Measurements from ENCODE around the gene KDM4C.
A peak's percentile ranks its signal among the peaks of the same experiment; 100 is the strongest.

The KDM4C gene

DNA sequence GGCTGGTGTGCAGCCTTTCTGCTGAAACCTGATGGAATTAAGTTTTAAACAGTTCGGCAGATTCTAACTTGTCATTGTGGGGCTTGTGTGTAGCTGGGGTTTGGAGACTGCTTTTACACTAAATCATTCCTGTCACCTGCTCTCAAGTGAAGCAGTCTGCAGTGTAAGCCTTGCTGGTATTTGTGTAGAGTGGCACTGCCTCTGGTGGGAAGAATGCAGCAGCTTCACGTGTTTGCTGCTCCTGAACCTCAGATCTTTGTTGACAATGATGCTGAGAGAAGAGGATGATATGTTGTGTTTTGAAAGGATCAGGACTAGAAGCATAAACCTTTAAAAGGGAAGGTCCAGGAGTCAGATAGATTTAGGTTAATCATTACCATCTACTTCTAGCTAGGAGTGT is 88.1 kb downstream of the KDM4C start:
- DNase-seq (ENCODE audit: low read depth, low spot score): no peak
- TF ChIP-seq, protein P1, sequence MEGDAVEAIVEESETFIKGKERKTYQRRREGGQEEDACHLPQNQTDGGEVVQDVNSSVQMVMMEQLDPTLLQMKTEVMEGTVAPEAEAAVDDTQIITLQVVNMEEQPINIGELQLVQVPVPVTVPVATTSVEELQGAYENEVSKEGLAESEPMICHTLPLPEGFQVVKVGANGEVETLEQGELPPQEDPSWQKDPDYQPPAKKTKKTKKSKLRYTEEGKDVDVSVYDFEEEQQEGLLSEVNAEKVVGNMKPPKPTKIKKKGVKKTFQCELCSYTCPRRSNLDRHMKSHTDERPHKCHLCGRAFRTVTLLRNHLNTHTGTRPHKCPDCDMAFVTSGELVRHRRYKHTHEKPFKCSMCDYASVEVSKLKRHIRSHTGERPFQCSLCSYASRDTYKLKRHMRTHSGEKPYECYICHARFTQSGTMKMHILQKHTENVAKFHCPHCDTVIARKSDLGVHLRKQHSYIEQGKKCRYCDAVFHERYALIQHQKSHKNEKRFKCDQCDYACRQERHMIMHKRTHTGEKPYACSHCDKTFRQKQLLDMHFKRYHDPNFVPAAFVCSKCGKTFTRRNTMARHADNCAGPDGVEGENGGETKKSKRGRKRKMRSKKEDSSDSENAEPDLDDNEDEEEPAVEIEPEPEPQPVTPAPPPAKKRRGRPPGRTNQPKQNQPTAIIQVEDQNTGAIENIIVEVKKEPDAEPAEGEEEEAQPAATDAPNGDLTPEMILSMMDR (IDR thresholded peaks at IDR 0.05; ENCODE audit: insufficient read depth, low read length, missing control alignments): peak; percentile 31
- CTCF ChIA-PET: interaction anchor here (1.0 to 3.1 kb wide), 2 partner anchors 15 to 19 kb away, joined by 3 to 13 read pairs; no protein-coding TSS in a partner anchor
- H3K4me3 ChIP-seq (ENCODE audit: low read depth, low read length): no peak overlapping the region
- POLR2A ChIA-PET: no interaction called here

DNA sequence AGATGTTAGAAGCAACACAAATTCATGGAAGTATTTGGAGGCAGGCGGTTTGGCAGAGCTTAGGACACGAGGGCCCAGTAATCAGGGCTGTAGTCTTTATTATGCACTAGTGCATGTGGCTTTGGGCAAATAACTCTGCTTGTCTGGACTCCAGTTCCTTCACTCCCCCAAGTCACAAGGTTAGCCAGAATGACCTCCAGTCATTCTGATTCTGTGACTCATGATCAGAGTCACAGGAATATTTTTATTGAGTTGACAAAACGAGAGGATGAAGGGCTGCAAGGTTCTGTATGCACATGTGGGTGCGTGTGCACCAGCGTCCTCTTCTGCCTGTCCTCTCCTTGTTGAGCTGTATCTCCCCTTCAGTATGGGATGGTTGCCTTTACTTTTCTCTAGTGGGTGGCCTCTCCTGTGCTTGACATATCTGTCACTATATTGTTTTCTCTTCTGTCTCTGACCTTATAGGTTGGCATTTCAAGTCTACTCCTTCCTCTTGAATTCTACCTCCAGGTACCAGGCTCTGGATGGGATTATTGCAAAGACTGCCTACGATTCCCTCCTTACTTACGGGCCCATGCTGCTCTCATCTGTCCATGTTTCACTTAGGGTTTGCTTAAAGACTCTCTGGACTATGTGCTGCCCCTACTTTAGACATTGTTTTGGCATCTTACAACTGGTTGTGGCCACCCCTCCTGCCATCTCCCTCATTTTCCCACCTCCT is 94.6 kb downstream of the KDM4C start:
- DNase-seq (ENCODE audit: low read depth, low spot score): no peak
- no peak overlapping the region for H3K4me3 ChIP-seq (ENCODE audit: low read depth, low read length)
- TF ChIP-seq, protein P1 (IDR thresholded peaks at IDR 0.05; ENCODE audit: insufficient read depth, low read length, missing control alignments): no peak
- ChIA-PET POLR2A (no interaction called here), CTCF (no interaction called here)

DNA sequence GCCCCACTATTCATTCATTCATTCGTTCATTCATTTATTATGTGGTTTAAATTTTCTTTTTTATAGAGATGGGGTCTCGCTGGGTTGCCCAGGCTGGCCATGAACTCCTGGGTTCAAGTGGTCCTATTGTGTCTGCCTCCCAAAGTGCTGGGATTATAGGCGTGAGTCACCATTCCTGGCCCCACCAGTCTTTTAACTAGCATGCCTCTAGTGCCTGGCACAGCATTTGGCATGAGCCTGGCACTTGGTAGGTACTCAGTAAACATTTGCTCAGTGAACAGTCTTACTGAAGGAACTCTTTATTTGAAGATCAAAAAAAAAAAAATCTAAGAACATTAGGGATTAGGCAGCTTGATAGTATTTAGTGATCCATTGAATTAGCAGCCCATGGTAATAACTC is 98.1 kb downstream of the KDM4C start:
- TF ChIP-seq, protein P1 (IDR thresholded peaks at IDR 0.05; ENCODE audit: insufficient read depth, low read length, missing control alignments): no peak
- ChIA-PET CTCF (no interaction called here), POLR2A (no interaction called here)
- no peak overlapping the region for H3K4me3 ChIP-seq (ENCODE audit: low read depth, low read length)
- DNase-seq (ENCODE audit: low read depth, low spot score): no peak

DNA sequence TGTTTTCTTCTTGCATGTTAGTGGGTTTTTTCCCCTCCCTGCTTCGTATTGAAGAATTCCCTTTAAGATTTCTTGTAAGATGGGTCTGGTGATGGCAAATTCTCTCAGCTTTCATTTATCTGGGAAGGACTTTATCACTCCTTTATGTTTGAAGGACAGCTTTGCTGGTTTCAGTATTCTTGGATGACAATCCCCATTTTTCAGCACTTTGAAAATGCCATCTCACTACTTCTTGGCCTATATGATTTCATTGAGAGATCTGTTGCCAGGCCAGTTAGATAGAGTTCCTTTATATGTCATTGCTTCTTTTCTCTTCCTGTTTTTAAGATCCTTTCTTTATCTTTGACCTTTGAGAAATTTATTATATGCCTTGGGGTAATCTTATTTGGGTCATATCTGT is 106.3 kb downstream of the KDM4C start:
- POLR2A ChIA-PET: no interaction called here
- DNase-seq (ENCODE audit: low read depth, low spot score): no peak
- CTCF ChIA-PET: interaction anchor here (1.6 to 1.9 kb wide), 2 partner anchors 9 to 17 kb away, joined by 4 read pairs; no protein-coding TSS in a partner anchor
- no peak overlapping the region for H3K4me3 ChIP-seq (ENCODE audit: low read depth, low read length)
- TF ChIP-seq, protein P1 (IDR thresholded peaks at IDR 0.05; ENCODE audit: insufficient read depth, low read length, missing control alignments): no peak

DNA sequence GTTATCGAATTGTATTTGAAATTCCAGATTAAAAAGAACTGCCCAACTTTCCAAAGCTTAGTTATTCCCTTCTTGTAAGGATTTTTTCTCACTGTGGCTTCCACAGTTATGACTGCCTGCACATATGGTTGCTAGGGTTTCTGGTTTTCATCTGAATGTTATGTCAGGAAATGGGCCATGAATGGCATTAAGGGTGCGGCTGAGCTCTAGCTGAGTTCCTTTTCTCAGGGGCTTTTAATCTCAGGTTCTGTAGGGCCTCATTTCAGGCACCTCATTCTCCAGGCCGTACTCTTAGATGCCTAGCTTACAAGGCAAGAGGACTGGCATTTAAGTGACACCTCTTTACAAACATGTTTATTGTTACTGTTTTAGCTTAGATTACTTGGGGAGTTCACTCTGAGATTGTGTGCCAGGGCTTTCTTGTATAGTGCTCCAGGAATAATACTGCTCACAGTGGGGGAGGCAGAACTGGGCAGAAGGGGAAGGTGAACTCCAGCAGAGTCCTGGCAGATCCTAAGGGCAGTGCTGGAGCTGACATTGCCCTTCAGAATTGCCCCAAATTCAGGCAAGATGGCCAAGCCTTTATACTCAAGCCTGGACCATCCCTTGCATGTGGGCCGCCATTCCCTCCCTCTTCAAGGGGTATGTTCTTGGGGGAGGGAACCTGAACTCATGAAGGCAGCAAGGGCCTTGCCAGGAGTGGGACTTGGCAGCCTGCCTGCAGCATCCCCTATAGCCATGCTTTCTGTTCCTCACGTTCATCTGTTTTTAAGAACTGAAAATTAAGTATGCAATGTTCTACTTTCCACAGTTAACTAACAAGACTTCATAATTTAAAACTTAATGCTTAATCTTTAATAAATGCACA is 111.5 kb downstream of the KDM4C start:
- DNase-seq (ENCODE audit: low read depth, low spot score): no peak
- POLR2A ChIA-PET: no interaction called here
- TF ChIP-seq, protein P1 (IDR thresholded peaks at IDR 0.05; ENCODE audit: insufficient read depth, low read length, missing control alignments): no peak
- CTCF ChIA-PET: no interaction called here
- H3K4me3 ChIP-seq (ENCODE audit: low read depth, low read length): no peak overlapping the region

DNA sequence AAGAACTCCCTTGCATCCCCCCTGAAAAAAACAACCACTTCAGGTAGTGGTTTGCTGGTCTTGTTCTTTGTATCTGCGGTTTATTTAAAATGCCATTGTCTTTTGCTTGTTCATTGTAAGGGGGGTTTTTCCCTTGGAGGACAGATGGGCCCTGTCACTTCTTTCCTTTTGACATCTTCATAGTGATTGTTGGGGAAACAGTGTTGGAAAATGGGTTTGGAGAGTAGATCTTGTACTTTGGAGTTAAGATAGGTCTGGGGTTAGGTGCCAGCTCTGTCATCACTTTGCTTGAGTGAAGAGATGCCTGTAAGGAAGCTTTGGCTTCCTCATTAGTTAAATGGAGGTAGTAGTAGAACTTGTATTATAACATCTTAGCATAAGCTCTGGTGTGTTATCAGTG is 112.4 kb downstream of the KDM4C start:
- TF ChIP-seq, protein P1 (IDR thresholded peaks at IDR 0.05; ENCODE audit: insufficient read depth, low read length, missing control alignments): no peak
- no peak for DNase-seq (ENCODE audit: low read depth, low spot score)
- ChIA-PET POLR2A (no interaction called here), CTCF (no interaction called here)
- H3K4me3 ChIP-seq (ENCODE audit: low read depth, low read length): no peak overlapping the region

Data from AG04449 (cell line).